Stimulated activated CD8-positive, alpha-beta memory T cell treated with anti-CD3 and anti-CD28 coated beads, Interleukin-7, amount 100 ng/mL, for 1 hour (primary cell): ENCODE measurements around the gene LSP1.

ENCODE experiments used
- DNase-seq, 2 donors: peaks; one replicate each; pipeline ENCODE4 v3.0.0-alpha.2; 2020; ENCODE audit warnings: low read depth in 2 of 2

The LSP1 gene

DNA sequence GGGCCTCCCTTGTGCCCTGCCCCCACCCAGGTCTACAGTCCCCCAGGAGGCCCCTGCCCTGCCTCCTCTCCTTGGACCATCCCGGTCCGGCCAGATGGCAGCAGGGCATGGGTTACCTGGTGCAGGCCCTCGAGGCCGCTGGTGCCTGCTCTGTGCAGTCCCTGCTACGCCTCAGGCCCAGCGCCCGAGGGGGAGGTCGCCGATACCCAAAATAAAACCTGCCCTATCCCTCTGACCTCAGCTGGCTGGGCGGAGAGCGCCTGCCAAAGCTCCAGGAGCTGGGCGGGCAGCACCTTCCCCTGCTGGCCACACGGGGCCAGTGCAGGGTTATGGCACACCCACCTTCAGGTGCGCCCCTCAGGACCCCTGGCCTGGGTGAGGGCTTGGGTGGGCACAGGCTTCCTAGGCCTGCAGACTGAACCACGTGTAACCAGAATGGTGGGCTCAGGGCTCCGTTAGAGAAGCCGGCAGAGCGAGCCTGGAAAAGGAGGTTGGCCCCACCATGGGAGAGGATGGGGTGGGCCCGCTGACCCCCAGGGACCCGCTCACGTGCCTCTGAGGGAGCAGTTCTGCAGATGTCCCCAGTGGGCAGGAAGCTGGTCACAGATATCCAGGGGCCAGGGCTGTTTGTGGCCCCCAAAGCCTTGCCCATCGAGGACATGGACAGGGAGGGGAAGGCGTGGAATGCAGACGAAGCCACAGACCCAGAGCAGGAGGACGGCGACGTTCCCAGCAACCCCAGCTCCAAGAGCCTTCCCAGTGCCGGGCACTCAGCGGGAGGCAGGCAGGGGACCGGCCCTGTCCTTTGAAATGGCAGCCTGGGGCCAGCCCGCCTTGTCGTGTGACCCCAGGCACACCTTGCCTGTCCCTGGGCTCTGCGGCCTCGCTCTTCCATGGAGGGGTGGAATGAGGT lies 64.9 kb downstream of the LSP1 start:
- DNase-seq: no peak

DNA sequence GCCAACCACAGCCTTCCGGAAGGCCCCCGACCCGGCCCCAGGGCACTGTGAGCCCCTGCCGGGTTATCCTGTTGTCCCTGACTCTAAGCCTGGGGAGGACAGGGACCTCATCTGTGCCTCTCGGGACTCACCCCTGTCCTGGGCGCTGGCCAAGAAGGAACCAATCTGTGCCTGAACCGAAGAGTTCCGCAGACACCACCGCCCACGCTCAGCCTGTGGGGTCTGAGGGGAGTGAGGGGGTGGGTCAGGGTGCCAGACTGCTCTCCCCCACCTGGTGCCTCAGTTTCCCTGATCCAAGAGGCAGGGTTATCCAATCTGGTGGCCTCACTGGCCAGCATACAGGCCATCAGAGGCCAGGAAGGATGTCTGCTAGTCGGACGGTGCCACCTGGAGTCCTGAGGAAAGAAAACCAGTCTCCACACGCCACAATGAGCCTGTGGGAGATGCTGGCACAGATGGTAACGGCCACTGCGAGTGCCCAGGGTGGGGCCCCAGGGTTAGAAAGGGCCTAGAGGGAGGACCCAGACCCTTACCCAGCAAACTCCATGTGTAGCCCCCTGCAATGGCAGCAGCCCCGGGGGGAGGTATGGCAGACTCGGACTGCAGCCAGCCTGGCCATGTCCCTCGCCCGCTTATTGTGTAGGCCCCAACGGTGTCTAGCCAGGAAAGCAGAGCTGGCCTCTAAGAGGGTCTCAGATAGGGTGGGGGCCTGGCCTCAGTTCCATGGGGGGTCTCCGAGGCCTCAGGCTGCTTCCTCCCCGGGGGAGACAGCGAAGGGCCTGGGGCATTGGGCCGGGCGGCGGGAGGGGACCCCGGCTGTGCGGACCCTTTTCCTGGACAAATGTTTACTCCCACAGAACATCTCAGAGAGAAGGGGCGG lies 65.8 kb downstream of the LSP1 start:
- no peak for DNase-seq

DNA sequence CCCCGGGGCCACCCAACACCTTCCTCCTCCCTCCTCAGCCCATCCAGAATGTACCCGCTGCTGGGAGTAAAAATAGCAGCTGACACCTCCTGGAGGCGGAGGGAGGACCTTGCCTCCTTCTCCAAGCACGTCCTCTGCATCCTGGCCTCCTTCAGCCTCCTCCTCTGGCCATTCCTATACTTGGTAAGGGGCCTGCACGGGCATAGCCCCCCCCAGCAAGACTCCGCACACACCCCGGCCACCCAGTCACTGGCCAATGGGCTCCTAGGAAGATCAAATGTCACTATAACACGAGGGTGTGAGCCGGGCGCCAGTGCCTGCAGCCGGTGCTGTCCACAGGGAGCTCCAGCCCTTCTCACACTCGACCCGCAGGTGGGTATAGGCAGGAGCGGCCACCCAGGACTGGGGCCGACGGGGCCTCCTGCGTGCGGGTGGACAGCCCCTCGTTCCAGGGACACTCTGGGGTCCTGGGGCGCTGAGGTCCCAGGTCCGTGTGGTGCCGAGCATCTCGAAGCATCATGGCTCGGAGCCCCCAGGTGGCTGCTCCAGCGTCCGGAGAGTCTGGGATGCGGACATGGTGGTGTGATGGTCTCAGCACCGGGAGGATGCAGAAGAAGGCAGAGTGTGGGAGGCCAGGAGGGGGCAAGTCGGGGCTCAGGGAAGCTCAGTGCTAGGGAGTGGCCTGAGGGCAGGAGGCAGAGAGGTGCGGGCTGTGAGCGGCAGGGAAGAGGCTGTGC lies 66.7 kb downstream of the LSP1 start, which contains the start of gene TNNT3:
Gene TNNT3, plus strand, starts transcription at position 313 of the 737 bp plus-strand sequence. CDS start 3,172 bp downstream, outside the sequence.
- no peak for DNase-seq

DNA sequence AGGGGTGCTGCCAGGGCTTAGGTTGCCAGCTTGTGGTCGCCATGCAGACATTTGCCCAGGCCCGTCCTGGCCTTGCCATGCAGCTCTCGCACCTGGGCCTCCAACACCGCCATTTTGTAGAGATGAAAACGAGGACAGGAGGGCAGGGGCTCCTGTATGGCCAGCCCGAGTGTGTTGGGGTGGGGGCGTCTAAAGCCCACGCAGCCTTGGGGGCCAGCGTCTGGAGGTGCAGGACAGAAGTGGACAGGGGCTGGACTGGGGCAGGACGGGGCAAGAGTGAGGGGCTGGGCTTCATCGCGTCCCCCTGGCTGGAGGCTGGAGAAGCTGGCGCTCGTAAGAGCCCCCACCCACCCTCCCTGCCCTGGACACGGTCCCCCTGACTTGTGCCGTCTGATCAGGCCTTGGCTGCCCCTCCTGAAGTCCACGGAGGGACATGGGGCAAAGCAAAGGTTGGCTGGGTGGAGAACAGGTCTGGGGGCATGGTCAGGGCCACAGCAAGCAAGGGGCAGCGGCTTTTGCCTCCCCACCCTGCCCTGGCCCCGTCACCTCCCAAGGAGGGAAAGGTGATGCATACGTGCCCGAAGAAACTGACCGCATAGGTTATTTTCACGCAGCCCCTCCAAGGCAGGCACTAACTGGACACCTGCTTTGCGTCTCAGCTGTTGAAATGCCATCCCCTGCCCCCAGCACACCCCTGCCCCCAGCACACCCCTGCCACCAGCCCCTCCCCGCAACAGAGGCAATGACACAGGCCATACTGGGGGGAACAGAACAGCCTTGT lies 67.4 kb downstream of the LSP1 start:
- no peak for DNase-seq

DNA sequence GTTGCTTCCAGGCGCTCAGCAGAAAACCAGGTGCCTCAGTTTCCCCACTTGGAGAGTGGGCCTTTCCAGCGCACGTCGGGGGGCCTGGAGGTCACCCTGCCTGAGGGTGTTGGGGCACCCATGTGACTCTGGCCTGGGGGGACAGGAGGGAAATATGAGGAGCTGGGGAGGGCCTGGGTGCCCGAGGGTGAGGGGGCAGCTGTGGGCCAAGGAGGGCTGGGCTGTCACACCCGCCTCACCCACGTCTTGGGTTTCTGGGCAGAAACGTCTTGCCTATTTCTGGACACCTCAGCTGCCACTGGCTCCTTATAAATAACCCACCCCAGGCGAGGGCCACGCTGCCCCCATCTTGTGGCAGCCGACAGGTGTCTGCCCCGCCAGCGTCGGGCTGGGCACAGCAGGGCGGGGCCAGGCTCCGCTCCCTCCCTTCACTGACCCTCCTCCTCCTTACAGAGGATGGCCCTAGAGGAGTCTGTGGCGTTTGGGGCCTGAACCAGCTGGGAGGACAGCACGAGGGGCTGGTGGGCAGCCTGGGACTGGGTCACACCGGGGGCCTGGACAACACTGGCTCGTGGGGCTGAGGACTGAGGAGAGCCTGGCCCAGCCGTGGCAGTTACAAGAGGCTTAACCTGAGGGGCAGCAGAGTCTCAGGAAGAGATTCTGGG lies 68.2 kb downstream of the LSP1 start:
- no peak for DNase-seq

DNA sequence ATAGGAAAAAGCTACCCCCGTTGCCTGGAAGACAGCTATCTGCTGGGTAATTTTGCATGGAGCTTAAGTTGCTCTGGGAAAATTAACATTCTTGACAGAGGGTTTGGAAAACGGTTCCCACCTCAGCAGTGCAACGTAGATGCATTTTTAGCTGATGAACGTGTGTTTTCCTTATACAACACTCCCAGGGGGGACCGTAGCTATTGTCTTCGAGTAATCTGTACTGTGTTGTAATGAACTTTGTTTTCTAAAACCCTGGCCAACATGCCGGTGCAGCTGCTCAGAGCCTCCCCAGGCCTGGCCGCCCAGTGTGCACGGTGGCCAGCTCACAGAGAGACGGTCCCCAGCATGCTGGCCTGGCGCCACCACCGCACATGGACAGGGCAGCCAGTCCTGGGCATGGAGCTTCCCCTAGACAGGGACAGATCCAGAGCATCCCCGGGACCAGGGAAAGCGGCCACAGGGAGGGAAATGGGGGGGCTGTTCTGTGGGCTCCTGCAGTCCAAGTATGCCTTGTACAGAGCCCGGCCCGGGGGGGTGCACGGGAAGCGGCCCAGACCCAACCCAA lies 68.8 kb downstream of the LSP1 start:
- no peak for DNase-seq

DNA sequence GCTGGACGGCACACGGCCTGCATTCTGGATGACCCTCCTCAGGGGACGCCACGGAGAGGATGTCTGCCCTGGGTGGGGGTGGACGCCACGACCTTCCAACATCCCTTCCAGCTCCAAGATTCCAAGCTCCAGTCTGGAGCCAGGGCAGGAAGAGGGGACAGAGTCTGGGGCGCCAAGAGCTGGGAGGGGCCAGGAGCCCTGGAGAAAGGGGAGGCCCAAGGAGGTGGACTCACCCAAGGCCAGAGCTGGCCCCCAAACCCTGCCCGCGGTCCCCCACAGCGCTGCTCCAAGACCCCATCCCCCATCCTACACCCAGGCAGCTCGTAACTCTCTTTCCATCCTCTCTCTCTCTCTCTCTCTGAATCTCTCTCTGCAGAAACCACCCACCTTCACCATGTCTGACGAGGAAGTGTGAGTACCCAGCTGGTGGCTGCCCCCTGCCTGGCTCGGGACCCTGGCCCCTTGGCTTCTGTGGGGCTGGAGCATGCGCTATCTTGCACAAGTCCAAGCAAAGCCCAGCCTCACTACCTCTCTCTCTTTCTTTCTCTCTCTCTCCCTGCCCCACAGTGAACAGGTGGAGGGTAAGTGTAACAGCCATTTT lies 69.7 kb downstream of the LSP1 start:
- no peak for DNase-seq

DNA sequence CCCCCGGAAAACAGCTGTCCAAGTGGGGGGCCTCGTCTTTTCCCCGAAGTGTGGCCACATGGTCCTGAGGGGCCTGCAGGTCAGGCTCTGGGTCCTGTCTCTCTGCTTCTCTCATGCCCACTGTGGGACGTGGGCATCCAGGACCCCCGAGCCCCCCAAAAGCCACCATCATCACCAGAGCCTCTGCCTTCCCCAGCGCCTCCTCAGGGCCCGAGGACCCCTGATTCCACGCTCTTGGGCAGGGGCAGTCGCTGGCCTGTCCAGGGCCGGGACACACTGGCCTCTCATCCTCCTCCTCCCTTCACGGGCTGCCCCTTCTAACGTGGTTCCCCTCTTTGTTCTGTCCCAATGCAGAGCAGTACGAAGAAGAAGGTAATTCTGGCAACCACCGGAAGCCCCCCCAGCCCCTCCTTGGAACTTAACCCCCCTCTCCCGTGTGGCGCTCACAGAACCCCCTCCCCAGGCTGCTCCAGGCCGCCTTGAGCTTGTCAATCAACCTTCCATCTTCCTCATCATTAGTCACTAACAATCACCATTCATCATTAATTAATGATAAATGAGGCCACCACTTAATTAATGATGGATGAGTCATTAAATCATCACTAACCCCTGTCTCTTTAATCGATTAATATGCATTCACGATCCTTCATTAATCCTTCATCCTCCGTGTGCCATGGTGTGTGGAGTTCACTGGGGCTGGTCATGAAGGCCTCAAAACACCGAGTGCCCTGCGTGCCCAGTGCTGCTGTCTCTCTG lies 70.5 kb downstream of the LSP1 start:
- DNase-seq: no peak

DNA sequence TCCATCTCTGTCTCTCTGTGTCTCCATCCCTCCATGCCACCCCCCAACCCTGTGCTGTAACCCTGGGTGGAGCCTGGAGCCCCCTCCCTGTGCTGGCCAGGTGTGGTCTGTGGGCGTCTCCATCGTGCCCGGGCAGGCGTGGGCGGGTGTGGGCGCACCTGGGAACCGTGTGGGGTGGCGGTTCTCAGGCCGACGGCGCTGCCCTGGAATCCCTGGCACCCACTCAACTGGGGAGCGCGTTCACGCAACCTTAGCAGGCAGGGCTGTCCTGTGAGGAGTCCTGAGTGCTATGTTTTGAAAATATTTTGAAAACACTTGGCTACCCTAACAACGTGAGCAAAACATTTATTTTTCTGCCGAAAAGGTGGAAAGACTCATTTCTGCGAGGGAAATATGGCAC lies 71.3 kb downstream of the LSP1 start:
- no peak for DNase-seq

DNA sequence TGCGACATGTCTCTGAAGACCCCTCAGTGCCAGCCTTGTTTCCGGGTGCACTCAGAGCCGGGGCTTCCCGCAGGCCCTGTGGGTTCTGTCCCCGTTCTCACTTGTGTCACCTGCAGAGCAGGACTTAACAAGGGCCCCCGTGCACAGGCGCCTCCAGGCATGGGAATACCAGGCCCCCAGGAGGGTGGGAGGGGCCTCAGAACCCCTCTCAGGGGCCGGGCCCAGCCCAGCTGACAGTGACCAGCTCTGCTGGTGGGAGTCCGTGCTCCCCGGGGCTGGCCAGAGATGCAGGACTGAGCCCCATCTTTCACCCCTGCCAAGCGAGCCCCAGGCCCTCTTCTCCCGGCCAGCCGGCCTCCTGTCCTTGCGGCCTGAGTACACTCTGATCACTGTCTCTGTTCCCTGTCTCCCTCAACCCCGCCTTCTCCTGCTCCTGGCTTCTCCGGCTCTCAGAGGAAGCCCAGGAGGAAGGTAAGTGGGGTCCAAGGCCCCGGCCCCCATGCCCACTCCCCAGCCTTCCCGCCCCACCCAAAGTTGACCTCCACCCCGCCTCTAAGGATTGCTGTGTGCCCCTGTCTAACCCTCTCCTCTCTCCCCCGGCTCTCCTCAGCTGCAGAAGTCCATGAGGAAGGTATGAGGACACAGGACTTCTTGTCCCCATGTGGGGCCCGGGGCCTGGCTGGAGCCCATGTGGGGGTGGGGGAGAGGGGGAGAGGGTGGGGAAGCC lies 71.9 kb downstream of the LSP1 start:
- no peak for DNase-seq

DNA sequence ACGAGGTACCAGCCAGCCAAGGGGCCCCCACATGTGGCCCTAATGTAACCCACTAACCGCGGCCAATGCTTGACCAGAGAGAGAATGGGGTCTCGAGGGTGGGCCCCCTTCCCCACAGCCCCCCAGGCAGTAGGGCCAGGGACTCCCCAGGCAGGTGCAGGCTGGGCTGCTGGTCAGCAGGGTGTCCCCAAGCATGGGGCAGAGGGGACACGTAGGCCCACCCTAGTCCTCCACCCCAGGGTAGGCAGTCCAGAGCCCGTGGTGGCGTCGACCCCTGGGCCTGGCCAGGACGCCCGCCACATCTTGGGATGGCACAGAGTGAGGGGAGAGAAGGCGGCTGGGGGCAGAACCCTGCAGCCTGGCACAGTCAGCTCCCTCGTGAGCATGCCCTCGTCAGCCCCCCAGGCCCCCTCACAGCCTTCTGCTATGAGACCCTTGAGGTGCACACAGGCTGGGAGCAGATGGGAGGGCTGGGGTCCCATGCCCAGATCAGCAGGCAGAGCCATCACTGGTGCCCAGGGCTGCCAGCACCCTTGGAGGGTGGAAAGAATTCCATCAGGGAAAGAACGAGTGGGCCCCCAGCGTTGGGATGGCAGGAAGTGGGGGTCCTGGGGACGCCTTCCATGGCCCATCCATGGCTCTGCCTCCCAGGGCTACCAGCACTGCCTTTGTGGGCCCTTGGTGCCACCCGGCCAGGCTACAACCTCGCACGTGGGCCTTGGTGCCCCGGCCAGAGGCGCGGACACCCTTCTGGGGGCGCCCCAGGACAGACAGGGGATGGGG lies 72.7 kb downstream of the LSP1 start:
- DNase-seq: no peak

DNA sequence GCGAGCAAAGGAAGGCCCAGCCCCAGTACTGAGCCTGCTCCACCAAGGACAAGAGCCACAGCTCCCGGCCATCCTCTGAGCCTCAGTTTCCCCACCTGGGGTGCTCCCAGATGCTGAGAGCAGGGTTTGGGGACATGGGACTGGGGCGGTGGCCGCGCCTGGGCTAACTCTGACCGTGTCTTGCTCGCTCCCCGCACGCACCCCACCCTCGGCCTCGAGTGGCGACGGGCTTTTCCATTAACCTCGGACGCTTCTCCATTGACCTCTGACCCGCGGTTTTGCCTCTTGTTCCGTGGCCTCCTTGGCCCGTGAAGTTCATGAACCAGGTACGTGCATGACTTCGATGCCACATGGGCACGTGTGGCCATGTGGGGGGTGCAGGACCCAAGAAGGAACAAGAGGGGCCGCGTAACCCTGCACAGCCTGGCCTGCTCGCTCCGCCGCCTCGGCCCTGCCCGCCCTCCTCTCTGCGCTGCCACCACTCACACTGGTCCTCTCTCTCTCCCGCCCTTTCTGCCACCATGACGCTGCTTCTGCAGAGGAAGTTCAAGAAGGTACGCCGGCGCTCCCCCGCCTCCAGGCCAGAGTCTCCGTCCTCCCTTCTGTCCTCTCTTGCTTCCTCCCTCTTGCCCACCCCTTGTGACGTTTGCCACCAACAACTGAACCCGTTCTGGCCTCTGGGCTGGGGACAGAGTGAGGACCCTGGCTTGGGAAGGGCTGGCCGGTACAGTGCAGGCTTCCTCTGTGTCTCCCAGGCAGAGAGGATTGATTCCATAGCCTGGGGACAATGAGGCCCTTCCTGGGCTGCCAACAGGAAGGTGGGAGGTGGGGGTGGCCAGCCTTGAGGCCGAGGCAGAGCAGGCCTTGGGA lies 73.5 kb downstream of the LSP1 start:
- DNase-seq: no peak

DNA sequence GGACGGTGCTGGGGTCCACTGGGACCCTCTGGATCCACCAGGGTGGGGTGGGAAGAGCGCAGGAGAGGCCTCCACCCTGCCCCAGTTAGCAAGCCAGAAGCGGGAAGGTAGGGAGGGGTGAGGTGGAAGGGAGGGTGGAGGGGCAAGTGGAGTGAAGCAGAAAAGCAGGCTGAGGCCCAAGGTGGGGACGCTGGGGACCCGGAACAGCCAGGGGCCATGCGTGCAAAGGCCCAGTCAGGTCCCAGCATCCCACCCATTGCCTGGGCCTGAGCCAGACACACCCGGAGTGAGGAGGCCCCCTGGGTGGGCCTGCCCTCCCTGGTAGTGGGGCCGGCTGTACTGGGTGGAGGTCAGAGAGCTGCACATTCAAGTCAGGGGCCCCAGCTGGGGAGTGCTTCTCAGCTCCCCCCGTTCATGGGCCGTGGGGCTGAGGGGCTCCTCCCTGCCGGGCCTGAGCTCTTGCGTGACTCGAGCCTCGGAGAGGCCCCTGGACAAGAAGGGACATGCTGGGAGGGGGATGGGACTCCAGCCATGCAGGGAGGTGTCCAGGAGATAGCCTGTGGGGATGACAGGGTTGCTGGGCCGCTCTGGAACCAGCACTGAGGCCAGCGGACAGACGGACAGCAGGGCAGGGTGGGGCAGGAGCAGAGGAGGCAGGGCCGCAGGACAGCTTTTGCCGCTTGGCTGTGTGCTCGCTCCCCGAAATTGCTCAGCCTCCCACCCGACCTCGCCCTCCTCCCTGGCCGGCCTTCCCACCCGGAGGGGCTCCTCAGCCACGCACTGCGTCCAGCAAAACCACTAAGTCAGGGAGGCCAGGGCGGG lies 74.4 kb downstream of the LSP1 start:
- no peak for DNase-seq

DNA sequence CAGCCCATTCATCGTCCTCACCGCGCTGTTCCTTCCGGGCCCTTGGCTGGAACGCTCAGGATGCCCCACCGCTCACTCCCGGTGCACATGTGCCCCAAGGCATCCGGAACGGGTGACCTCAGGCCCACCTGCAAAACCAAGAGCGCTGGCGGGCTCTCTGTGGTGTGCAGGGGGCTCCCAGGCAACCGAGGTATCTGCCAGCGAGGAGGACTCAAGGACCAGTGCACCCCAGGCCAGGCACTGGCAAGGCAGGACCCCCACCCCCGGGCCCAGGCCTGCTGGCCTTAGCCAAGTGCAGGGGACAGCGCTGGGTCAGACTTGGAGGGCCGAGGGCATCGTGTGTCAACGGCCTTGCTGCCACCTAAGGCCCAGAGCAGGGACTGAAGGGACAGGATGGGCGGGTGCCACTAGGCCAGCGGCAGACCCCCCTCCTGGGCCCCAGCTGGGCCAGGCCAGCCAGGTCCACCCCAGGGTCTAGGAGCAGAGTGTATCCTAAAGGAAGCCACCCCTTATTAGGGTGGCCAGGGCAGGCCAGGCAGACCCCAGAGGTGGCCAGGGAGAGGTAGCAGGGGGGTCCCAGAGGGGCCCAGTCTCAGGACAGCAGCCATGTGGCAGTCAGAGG lies 75.1 kb downstream of the LSP1 start:
- no peak for DNase-seq

DNA sequence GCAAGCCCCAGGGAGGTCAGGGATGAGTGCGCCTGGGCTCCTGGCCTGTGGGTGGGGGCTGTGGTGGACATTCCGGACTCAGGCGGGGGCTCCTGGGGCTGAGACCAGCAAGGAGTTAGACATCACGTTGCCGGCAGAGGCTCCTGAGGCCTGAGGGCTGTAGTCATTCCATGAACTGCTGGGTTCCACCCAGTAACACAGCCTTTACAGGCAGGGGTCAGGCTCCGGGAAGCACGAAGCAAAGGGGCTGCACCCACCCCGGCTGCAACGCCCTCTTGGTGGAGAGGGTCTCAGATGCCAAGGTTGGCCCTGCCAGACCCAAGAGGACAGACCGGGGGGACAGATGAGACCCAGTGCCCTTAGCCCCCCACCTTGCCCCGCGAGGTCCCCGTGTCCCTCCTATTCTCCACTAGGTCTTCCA lies 75.6 kb downstream of the LSP1 start:
- DNase-seq: no peak
